Stimulated activated CD8-positive, alpha-beta memory T cell treated with anti-CD3 and anti-CD28 coated beads, Interleukin-4, amount 100 ng/mL, for 4 hours (primary cell): ENCODE results near the gene CYP11A1.

Source experiments
- DNase-seq, 2 donors: peaks; one replicate each; pipeline ENCODE4 v3.0.0-alpha.2; 2020; ENCODE audit warnings: low read depth in 2 of 2, low spot score in 1 of 2

Gene CYP11A1

GRCh38 chr15:74367296-74367854 lies at the start of gene CYP11A1:
Gene CYP11A1, minus strand, starts transcription at chr15:74367646. Its CDS starts 61 bp downstream, at chr15:74367585.
- DNase-seq: no peak

- no peak for DNase-seq
Measured at GRCh38 chr15:74417225-74417624, 49.8 kb upstream of the CYP11A1 start.

GRCh38 chr15:74415966-74416916 lies 48.8 kb upstream of the CYP11A1 start:
- no peak for DNase-seq

- no peak for DNase-seq
Measured at GRCh38 chr15:74414603-74415338, 47.3 kb upstream of the CYP11A1 start.

GRCh38 chr15:74414081-74414580 lies 46.7 kb upstream of the CYP11A1 start:
- DNase-seq: no peak

- no peak for DNase-seq
Measured at GRCh38 chr15:74413350-74414080, 46.1 kb upstream of the CYP11A1 start.

- no peak for DNase-seq
Measured at GRCh38 chr15:74412159-74412558, 44.7 kb upstream of the CYP11A1 start.

- DNase-seq: no peak
Measured at GRCh38 chr15:74411686-74412085, 44.2 kb upstream of the CYP11A1 start.

- DNase-seq: no peak
Measured at GRCh38 chr15:74410502-74410901, 43.1 kb upstream of the CYP11A1 start.

- DNase-seq: no peak
Measured at GRCh38 chr15:74409225-74409624, 41.8 kb upstream of the CYP11A1 start.

- DNase-seq: no peak
Measured at GRCh38 chr15:74408815-74409214, 41.4 kb upstream of the CYP11A1 start.

- no peak for DNase-seq
Measured at GRCh38 chr15:74408385-74408784, 40.9 kb upstream of the CYP11A1 start.

- no peak for DNase-seq
Measured at GRCh38 chr15:74406992-74407705, 39.7 kb upstream of the CYP11A1 start.

- no peak for DNase-seq
Measured at GRCh38 chr15:74406517-74406916, 39.1 kb upstream of the CYP11A1 start.

- DNase-seq: no peak
Measured at GRCh38 chr15:74405823-74406222, 38.4 kb upstream of the CYP11A1 start.

- DNase-seq: no peak
Measured at GRCh38 chr15:74403991-74404563, 36.6 kb upstream of the CYP11A1 start.

GRCh38 chr15:74403588-74403919 lies 36.1 kb upstream of the CYP11A1 start:
- no peak for DNase-seq

- DNase-seq: peak in 1 of 2 donors; percentile 74
Measured at GRCh38 chr15:74402873-74403587, 35.6 kb upstream of the CYP11A1 start.

- DNase-seq: no peak
Measured at GRCh38 chr15:74402337-74402841, 34.9 kb upstream of the CYP11A1 start.
